ENCODE data around the gene MCTP1.

DNA sequence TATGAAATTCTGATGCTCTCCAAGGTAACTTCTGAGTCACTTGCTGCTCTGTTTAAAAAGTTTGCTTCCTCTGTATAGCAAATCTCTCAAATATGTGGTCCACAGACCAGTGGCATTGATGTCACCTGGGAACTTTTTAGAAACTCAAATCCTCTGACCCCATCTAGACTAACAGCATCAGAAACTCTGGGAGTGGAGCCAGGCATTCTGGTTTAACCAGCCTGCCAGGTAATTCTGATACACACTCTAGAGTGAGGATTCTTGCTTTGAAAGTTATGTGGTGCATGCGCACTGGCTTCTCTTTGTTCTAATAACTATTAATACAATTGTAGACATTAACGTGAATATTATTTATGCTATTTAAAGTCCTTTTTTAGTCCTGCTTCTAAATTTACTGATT lies 368.3 kb downstream of the MCTP1 start:
- TF ChIP-seq, protein P1, sequence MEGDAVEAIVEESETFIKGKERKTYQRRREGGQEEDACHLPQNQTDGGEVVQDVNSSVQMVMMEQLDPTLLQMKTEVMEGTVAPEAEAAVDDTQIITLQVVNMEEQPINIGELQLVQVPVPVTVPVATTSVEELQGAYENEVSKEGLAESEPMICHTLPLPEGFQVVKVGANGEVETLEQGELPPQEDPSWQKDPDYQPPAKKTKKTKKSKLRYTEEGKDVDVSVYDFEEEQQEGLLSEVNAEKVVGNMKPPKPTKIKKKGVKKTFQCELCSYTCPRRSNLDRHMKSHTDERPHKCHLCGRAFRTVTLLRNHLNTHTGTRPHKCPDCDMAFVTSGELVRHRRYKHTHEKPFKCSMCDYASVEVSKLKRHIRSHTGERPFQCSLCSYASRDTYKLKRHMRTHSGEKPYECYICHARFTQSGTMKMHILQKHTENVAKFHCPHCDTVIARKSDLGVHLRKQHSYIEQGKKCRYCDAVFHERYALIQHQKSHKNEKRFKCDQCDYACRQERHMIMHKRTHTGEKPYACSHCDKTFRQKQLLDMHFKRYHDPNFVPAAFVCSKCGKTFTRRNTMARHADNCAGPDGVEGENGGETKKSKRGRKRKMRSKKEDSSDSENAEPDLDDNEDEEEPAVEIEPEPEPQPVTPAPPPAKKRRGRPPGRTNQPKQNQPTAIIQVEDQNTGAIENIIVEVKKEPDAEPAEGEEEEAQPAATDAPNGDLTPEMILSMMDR (IDR thresholded peaks at IDR 0.05; ENCODE audit: insufficient read depth, low read length) = no peak
- TF ChIP-seq, protein P2, sequence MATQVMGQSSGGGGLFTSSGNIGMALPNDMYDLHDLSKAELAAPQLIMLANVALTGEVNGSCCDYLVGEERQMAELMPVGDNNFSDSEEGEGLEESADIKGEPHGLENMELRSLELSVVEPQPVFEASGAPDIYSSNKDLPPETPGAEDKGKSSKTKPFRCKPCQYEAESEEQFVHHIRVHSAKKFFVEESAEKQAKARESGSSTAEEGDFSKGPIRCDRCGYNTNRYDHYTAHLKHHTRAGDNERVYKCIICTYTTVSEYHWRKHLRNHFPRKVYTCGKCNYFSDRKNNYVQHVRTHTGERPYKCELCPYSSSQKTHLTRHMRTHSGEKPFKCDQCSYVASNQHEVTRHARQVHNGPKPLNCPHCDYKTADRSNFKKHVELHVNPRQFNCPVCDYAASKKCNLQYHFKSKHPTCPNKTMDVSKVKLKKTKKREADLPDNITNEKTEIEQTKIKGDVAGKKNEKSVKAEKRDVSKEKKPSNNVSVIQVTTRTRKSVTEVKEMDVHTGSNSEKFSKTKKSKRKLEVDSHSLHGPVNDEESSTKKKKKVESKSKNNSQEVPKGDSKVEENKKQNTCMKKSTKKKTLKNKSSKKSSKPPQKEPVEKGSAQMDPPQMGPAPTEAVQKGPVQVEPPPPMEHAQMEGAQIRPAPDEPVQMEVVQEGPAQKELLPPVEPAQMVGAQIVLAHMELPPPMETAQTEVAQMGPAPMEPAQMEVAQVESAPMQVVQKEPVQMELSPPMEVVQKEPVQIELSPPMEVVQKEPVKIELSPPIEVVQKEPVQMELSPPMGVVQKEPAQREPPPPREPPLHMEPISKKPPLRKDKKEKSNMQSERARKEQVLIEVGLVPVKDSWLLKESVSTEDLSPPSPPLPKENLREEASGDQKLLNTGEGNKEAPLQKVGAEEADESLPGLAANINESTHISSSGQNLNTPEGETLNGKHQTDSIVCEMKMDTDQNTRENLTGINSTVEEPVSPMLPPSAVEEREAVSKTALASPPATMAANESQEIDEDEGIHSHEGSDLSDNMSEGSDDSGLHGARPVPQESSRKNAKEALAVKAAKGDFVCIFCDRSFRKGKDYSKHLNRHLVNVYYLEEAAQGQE (IDR thresholded peaks at IDR 0.05; ENCODE audit: insufficient replicate concordance, low read depth) = no peak
- TF ChIP-seq SPI1 (IDR thresholded peaks at IDR 0.05; ENCODE audit: borderline replicate concordance, low read depth) (no peak), POLR2AphosphoS5 (IDR thresholded peaks at IDR 0.05; ENCODE audit: low read depth) (no peak)
